Measurements from ENCODE around the gene CDH13. TPM values are rescaled to one million over a fixed set of nuclear protein-coding genes. Genes with fewer than 3 reads are reported as not detected.
"Not testable (repeated sequence)": the region's sequence is repeated elsewhere in the genome, so short reads cannot be mapped to it uniquely, and the experiment has no call there.

CDH13 gene
- total RNA-seq, 4 donors from 2014 or later = 2.0 to 6.6 (median 4.1) TPM; not detected in 1

DNA sequence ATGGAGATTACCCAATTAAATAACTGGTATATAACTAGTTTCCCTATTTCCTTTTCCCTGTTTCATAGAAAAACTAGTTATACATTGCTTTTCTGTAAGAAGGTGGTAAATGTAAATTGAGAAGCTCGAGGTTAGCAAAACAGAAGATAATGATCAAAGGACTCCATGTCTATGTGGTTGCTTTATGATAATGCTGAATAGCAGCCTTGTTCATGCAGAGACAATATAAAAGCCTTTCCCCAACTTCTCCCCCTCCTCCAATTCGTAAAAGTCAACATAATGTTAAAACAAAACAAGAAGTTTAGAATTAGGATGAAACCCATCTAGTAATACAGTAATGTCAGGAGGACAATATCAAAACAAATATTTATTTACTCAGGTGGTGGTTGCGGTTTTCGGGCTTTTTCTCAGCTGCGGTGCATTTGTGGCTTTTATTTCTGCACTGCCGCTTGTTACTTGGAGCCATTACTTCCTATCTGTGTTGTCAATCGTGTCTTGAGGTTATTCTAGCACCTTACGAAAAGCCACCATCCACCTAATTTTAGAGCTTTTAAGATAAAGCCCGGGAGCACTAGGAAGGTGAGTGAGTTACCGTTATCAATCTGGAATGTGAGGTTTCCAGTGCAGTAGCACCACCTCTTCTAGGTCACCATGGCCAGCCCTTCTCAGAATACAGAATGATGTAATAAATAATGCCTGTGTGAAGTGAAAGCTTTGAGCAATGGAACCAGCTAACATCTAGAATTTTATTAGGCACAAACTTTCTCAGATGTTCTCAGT, 297.5 kb downstream of the CDH13 start:
- H3K27me3 ChIP-seq = no peaks in the 10 kb centered on the region
- H3K4me3 ChIP-seq = no peak overlapping the region
- no peaks in the 10 kb centered on the region for H3K36me3 ChIP-seq
- peak in 1 of 3 donors; percentile 53 for DNase-seq
- TF ChIP-seq, protein P1, sequence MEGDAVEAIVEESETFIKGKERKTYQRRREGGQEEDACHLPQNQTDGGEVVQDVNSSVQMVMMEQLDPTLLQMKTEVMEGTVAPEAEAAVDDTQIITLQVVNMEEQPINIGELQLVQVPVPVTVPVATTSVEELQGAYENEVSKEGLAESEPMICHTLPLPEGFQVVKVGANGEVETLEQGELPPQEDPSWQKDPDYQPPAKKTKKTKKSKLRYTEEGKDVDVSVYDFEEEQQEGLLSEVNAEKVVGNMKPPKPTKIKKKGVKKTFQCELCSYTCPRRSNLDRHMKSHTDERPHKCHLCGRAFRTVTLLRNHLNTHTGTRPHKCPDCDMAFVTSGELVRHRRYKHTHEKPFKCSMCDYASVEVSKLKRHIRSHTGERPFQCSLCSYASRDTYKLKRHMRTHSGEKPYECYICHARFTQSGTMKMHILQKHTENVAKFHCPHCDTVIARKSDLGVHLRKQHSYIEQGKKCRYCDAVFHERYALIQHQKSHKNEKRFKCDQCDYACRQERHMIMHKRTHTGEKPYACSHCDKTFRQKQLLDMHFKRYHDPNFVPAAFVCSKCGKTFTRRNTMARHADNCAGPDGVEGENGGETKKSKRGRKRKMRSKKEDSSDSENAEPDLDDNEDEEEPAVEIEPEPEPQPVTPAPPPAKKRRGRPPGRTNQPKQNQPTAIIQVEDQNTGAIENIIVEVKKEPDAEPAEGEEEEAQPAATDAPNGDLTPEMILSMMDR (IDR thresholded peaks at IDR 0.05) = no peak
- no peak for TF ChIP-seq POLR2A (IDR thresholded peaks at IDR 0.05)
- no peaks in the 10 kb centered on the region for H3K9me3 ChIP-seq
- no peaks in the 10 kb centered on the region for H3K4me1 ChIP-seq
- no peak overlapping the region for H3K27ac ChIP-seq

DNA sequence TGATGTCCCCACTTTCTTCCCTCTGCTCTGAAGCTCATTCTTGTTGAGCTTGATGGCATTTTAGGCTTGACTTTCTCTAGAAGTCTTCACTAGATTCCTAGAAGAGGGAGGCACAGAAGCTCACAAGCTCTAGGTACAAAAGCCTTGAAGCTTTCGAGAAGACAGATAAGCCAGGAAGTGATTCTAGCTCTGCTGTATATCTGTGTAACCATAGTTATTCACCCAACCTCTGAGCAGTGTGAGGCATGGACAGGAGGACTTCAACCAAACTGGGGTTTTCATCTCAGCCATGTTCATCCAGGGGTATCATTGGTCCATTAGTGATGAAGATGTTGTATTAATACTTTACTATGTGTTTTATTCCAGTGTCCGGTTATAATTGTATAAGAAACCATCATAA, 299.7 kb downstream of the CDH13 start:
- H3K9me3 ChIP-seq = no peaks in the 10 kb centered on the region

DNA sequence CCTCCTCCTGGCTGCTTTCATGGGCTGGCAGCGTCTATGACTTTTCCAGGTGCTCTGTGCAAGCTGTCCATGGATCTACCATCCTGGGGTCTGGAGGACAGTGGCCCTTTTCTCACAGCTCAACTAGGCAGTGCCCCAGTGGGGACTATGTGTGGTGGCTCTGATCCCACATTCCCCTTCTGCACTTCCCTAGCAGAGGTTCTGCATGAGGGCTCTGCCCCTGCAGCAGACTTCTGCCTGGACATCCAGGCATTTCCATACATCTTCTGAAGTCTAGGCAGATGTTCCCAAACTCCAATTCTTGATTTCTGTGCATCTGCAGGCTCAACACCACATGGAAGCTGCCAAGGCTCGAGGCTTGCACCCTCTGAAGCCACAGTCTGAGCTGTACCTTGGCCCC, 307.2 kb downstream of the CDH13 start:
- DNase-seq, H3K4me3 ChIP-seq, H3K4me1 ChIP-seq, H3K27ac ChIP-seq, H3K9me3 ChIP-seq, H3K27me3 ChIP-seq, H3K36me3 ChIP-seq: not testable (repeated sequence)

More for the DNA sequence above, 299.7 kb downstream of the CDH13 start:
- H3K27ac ChIP-seq = no peak overlapping the region
- H3K4me3 ChIP-seq = no peak overlapping the region
- TF ChIP-seq, protein P1 (IDR thresholded peaks at IDR 0.05) = no peak
- TF ChIP-seq POLR2A (IDR thresholded peaks at IDR 0.05) = no peak
- no peaks in the 10 kb centered on the region for H3K4me1 ChIP-seq
- no peaks in the 10 kb centered on the region for H3K27me3 ChIP-seq
- DNase-seq = no peak
- no peaks in the 10 kb centered on the region for H3K36me3 ChIP-seq

DNA sequence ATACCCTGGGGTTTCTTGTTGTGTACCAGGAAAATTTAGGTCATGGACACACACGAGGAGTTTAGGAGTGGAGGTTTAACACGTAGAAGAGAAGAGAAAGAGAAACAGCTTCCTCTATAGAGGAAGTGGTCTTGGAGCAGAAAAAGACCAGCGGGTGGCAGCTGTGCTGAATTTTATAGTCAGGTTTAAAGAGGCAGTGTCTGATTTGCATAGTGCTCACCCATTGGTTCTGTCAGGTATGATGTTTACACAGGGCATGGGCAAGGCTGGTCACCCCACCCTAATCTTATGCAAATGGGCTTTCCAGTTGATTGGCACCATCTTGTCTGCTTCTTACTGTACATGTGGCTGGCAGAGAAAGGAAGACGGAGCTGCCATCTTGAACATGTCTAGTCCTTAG, 309.0 kb downstream of the CDH13 start:
- H3K4me1 ChIP-seq = no peaks in the 10 kb centered on the region
- no peaks in the 10 kb centered on the region for H3K36me3 ChIP-seq
- no peaks in the 10 kb centered on the region for H3K27me3 ChIP-seq
- no peak for DNase-seq
- no peaks in the 10 kb centered on the region for H3K9me3 ChIP-seq
- TF ChIP-seq, protein P1 (IDR thresholded peaks at IDR 0.05) = no peak
- TF ChIP-seq POLR2A (IDR thresholded peaks at IDR 0.05) = no peak
- H3K4me3 ChIP-seq = no peak overlapping the region
- no peak overlapping the region for H3K27ac ChIP-seq

DNA sequence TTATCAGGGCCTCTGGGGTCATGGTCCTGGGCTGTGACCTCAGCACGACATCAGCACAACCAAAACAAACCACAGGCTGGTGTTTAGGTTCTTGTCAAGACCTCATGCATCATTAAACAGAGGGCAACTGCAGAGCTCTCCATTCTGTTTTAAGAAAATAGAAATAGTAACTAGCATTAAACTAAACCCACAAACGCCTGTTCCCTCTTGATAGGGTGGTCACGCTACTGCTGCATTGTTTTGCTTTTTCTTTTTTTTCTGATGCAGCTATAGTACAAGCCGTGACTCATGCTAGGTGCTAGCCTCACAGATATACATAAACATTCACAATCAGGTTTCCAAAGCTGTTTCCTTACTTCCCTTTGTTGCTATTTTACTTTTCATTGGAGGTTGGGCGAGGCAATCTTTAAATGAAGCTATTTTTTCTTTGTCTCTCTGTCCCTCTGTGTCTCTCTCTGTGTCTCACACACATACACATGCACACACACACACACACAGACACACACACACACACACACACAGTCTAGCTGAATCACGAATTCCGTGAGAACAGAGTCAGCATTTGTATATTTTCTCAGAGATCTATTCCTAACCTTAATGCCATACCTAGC, 310.3 kb downstream of the CDH13 start:
- Histone ChIP-seq H3K4me1 (no peaks in the 10 kb centered on the region), H3K9me3 (no peaks in the 10 kb centered on the region), H3K4me3 (no peak overlapping the region), H3K36me3 (no peaks in the 10 kb centered on the region), H3K27me3 (no peaks in the 10 kb centered on the region), H3K27ac (no peak overlapping the region)
- TF ChIP-seq POLR2A (IDR thresholded peaks at IDR 0.05) = no peak
- TF ChIP-seq, protein P1 (IDR thresholded peaks at IDR 0.05) = no peak
- no peak for DNase-seq

DNA sequence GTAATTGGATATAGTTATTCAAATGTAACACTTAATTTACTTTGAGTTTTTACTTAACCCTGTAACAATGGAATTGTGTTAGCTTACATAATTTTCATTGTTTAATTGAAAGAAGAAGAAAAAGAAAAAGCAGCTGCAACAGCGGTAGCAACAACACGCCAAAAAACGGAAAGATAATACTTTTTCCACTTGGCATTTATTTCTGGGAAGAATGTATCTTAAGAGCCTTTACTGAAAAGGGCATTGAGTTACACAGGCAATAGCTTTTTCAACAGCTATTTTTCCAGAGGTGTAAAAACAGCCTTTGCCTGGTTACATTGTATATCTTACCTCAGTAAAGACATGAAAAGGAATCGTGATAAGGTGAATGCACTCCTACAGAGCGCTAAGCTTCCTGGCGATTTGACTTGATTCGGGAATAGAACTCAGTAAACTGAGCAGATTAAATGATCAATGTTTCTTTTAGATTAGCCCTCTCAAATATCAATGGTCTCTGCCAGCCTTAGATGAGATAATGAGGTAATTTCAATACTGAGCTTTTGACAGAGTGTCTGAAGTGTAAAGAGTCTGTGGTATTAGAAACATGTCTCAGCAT, 311.3 kb downstream of the CDH13 start:
- DNase-seq = no peak
- no peak overlapping the region for H3K4me3 ChIP-seq
- no peaks in the 10 kb centered on the region for H3K36me3 ChIP-seq
- no peak for TF ChIP-seq POLR2A (IDR thresholded peaks at IDR 0.05)
- TF ChIP-seq, protein P1 (IDR thresholded peaks at IDR 0.05) = no peak
- no peaks in the 10 kb centered on the region for H3K9me3 ChIP-seq
- H3K27ac ChIP-seq = no peak overlapping the region
- H3K27me3 ChIP-seq = no peaks in the 10 kb centered on the region
- H3K4me1 ChIP-seq = no peaks in the 10 kb centered on the region

Data from Peyer's patch (tissue), 4 donors.